Measurements from ENCODE around the gene ZNF846.

GRCh38 chr19:9782338-9782737 lies 13.8 kb upstream of the ZNF846 start:
- TF ChIP-seq CTCF (IDR thresholded peaks at IDR 0.05; ENCODE audit: poor library complexity) (no peak), EZH2 (IDR thresholded peaks at IDR 0.05; ENCODE audit: borderline replicate concordance) (no peak)
